CD4-positive, alpha-beta T cell treated with Interleukin-17A for 1 hour (primary cell): Measurements from ENCODE around the gene TBP.
"Not testable (repeated sequence)": the region's sequence is repeated elsewhere in the genome, so short reads cannot be mapped to it uniquely, and the experiment has no call there.

Experiments
- DNase-seq: peaks from one replicate; pipeline ENCODE4 v3.0.0-alpha.2; 2020

The TBP gene

GRCh38 chr6:170554013-170554795 is at the start of gene TBP:
TSS of gene TBP (plus strand) at chr6:170554369. CDS start at chr6:170557030, 2,661 bp downstream.
- peak; percentile 99 for DNase-seq

- DNase-seq = no peak
Measured at GRCh38 chr6:170504479-170504878, 49.7 kb upstream of the TBP start.

GRCh38 chr6:170505306-170505705 is 48.9 kb upstream of the TBP start:
- DNase-seq = no peak

GRCh38 chr6:170506446-170506845 is 47.7 kb upstream of the TBP start:
- DNase-seq = no peak

GRCh38 chr6:170507728-170508127 is 46.4 kb upstream of the TBP start:
- not testable (repeated sequence) for DNase-seq

GRCh38 chr6:170508275-170508674 is 45.9 kb upstream of the TBP start:
- DNase-seq = not testable (repeated sequence)

GRCh38 chr6:170508892-170509722 is 45.1 kb upstream of the TBP start:
- DNase-seq = not testable (repeated sequence)

- no peak for DNase-seq
Measured at GRCh38 chr6:170509723-170510018, 44.5 kb upstream of the TBP start.

- no peak for DNase-seq
Measured at GRCh38 chr6:170510631-170511030, 43.5 kb upstream of the TBP start.

- no peak for DNase-seq
Measured at GRCh38 chr6:170512249-170512648, 41.9 kb upstream of the TBP start.

- DNase-seq = no peak
Measured at GRCh38 chr6:170514908-170515307, 39.3 kb upstream of the TBP start.

GRCh38 chr6:170516783-170517616 is 37.2 kb upstream of the TBP start:
- peak; percentile 59 for DNase-seq

GRCh38 chr6:170522565-170523183 is 31.5 kb upstream of the TBP start:
- no peak for DNase-seq

- DNase-seq = no peak
Measured at GRCh38 chr6:170523256-170524171, 30.7 kb upstream of the TBP start.

GRCh38 chr6:170524172-170524502 is 30.0 kb upstream of the TBP start:
- DNase-seq = no peak

GRCh38 chr6:170525795-170526194 is 28.4 kb upstream of the TBP start:
- DNase-seq = no peak

- not testable (repeated sequence) for DNase-seq
Measured at GRCh38 chr6:170527995-170528394, 26.2 kb upstream of the TBP start.

GRCh38 chr6:170529839-170530469 is 24.2 kb upstream of the TBP start:
- DNase-seq = peak; percentile 65

- no peak for DNase-seq
Measured at GRCh38 chr6:170532867-170533488, 21.2 kb upstream of the TBP start.

- no peak for DNase-seq
Measured at GRCh38 chr6:170533792-170534191, 20.4 kb upstream of the TBP start.

GRCh38 chr6:170535004-170535403 is 19.2 kb upstream of the TBP start:
- DNase-seq = no peak
